ENCODE results near the gene CCDC170. TPM values are rescaled to one million over a fixed set of nuclear protein-coding genes. Genes with fewer than 3 reads are reported as not detected.
"Not testable (repeated sequence)": the region's sequence is repeated elsewhere in the genome, so short reads cannot be mapped to it uniquely, and the experiment has no call there.

CCDC170 gene
- total and polyA plus RNA-seq, 3 donors from 2014 or later, result 3.1 to 9.5 (median 3.3) TPM

DNA sequence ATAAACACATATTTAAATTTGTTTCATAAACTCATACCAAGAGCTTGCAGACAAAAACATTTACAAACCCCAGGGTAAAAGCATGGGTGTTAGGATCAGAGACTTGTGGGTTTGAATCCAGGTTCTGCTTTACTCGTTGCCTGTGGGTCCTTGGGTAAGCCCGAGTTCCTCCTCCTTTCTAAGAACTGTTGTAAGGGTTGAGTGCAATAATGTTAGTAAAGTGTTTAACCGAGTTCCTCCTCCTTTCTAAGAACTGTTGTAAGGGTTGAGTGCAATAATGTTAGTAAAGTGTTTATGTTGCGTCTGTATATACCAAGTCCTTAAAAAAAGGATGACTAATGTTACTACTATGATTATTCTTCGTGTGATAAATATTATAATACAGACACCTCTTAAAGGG is 18.7 kb downstream of the CCDC170 start:
- no peaks in the 10 kb centered on the region for H3K9me3 ChIP-seq
- WGBS, 2 donors, result 77 to 80% methylated on average over 5 of the region's 5 CpGs
- TF ChIP-seq, protein P1, sequence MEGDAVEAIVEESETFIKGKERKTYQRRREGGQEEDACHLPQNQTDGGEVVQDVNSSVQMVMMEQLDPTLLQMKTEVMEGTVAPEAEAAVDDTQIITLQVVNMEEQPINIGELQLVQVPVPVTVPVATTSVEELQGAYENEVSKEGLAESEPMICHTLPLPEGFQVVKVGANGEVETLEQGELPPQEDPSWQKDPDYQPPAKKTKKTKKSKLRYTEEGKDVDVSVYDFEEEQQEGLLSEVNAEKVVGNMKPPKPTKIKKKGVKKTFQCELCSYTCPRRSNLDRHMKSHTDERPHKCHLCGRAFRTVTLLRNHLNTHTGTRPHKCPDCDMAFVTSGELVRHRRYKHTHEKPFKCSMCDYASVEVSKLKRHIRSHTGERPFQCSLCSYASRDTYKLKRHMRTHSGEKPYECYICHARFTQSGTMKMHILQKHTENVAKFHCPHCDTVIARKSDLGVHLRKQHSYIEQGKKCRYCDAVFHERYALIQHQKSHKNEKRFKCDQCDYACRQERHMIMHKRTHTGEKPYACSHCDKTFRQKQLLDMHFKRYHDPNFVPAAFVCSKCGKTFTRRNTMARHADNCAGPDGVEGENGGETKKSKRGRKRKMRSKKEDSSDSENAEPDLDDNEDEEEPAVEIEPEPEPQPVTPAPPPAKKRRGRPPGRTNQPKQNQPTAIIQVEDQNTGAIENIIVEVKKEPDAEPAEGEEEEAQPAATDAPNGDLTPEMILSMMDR (IDR thresholded peaks at IDR 0.05), result no peak
- TF ChIP-seq POLR2A (IDR thresholded peaks at IDR 0.05), result no peak
- H3K27me3 ChIP-seq, result no peaks in the 10 kb centered on the region
- H3K4me1 ChIP-seq, result no peaks in the 10 kb centered on the region
- no peaks in the 10 kb centered on the region for H3K36me3 ChIP-seq (ENCODE audit: low read depth, missing control alignments)
- intact Hi-C loops (cut with DNase I; ENCODE audit: low total_unique reads), result no loop called here
- no peak overlapping the region for H3K4me3 ChIP-seq
- no peak overlapping the region for H3K27ac ChIP-seq
- no peak for DNase-seq

DNA sequence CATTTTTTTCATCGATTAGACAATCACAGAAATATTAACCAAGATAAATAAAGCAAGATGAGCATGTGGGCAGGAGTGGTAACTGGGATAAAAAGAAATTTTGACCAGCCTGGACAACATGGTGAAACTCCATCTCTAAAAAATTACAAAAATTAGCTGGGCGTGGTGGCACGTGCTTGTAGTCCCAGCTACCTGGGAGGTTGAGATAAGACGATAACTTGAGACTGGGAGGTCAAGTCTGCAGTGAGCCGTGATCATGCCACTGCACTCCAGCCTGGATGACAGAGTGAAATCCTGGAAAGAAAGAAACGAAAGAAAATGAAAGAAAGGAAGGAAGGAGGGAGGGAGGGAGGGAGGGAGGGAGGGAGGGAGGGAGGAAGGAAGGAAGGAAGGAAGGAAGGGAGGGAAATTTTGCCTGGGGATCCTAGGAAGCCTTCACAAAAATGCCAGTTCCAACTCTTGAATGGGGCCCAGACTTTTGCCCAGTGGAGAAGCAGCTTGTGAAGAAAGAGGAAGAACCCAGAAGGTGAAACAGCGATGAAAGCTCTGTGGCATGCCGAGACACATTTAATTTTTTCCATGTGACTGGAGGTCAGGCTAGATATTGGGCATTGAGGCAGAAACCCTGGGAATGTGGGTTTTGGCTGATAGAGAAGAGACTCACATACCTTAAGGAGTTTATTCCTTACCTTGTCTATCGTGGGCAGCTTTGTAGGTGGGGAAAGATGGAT is 20.3 kb downstream of the CCDC170 start:
- WGBS, 2 donors, result 74 to 85% methylated on average over 9 of the region's 9 CpGs
- Histone ChIP-seq H3K27ac (no peak overlapping the region), H3K9me3 (no peaks in the 10 kb centered on the region), H3K27me3 (no peaks in the 10 kb centered on the region), H3K36me3 (ENCODE audit: low read depth, missing control alignments) (no peaks in the 10 kb centered on the region), H3K4me1 (no peaks in the 10 kb centered on the region), H3K4me3 (no peak overlapping the region)
- DNase-seq, result no peak
- TF ChIP-seq, protein P1 (IDR thresholded peaks at IDR 0.05), result no peak
- no peak for TF ChIP-seq POLR2A (IDR thresholded peaks at IDR 0.05)
- intact Hi-C loops (cut with DNase I; ENCODE audit: low total_unique reads), result no loop called here

DNA sequence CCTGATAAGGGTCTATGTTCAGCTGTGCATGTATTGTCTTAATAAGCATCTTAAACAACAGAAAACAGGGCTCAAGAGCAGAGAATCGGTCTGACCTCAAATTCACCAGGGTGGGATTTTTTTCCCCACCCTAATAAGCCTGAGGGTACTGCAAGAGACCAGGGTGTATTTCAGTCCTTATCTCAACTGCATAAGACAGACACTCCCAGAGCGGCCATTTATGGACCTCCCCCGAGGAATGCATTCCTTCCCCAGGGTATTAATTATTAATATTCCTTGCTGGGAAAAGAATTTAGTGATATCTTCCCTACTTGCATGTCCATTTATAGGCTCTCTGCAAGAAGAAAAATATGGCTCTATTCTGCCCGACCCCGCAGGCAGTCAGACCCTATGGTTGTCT is 25.2 kb downstream of the CCDC170 start:
- 89 to 92% methylated on average over 5 of the region's 5 CpGs for WGBS, 2 donors
- DNase-seq; H3K4me3 ChIP-seq; H3K9me3 ChIP-seq; H3K27ac ChIP-seq; intact Hi-C loops (cut with DNase I; ENCODE audit: low total_unique reads); H3K27me3 ChIP-seq; H3K36me3 ChIP-seq (ENCODE audit: low read depth, missing control alignments); H3K4me1 ChIP-seq: not testable (repeated sequence)

DNA sequence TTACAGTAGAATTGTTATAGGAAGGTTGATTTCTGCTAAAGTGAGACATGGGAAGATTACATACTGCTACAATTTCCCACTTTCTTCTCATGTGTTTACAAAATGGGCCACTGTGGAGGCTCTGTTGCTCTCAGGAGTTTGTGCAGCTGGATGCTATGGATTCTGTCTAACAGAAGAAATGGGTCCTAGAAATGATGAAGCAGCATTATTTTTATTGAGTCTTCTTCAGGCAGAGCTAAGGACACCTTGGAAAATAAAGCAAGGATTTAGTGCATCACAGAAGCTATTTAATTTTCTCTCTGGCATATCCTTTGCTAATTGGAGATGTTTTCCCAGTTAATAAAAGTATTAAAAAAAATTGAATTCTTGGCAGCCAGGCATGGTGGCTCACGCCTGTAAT is 29.2 kb downstream of the CCDC170 start:
- Histone ChIP-seq H3K9me3 (no peaks in the 10 kb centered on the region), H3K4me1 (no peaks in the 10 kb centered on the region), H3K27me3 (no peaks in the 10 kb centered on the region), H3K4me3 (no peak overlapping the region), H3K36me3 (ENCODE audit: low read depth, missing control alignments) (no peaks in the 10 kb centered on the region), H3K27ac (no peak overlapping the region)
- WGBS, 2 donors, result 69 to 80% methylated on average over 1 of the region's 1 CpG
- DNase-seq, result no peak
- no peak for TF ChIP-seq POLR2A (IDR thresholded peaks at IDR 0.05)
- TF ChIP-seq, protein P1 (IDR thresholded peaks at IDR 0.05), result no peak
- intact Hi-C loops (cut with DNase I; ENCODE audit: low total_unique reads), result no loop called here

DNA sequence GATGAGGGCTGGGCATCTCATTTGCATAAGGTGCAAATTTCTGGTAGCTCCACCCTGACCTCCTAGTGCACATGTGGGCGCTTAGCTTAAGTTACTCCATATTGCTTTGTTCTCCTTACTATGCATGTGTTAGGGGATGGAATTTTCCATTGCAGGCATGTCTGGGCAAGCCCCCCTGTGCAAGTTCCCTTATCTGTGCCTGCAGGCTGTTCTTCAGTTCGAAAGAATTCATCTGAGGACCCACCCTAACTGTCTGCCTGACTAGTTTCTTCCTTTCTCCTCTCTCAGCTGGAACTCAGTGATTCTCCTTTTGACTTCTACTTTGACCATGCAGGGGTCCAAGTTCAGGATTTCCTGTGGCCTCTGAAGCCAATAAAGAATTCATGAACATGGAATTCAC is 30.2 kb downstream of the CCDC170 start:
- no peaks in the 10 kb centered on the region for H3K4me1 ChIP-seq
- H3K9me3 ChIP-seq, result no peaks in the 10 kb centered on the region
- H3K36me3 ChIP-seq (ENCODE audit: low read depth, missing control alignments), result no peaks in the 10 kb centered on the region
- no peaks in the 10 kb centered on the region for H3K27me3 ChIP-seq
- H3K4me3 ChIP-seq, result no peak overlapping the region
- intact Hi-C loops (cut with DNase I; ENCODE audit: low total_unique reads), result no loop called here
- no peak overlapping the region for H3K27ac ChIP-seq
- DNase-seq, result no peak
- TF ChIP-seq, protein P1 (IDR thresholded peaks at IDR 0.05), result no peak
- no peak for TF ChIP-seq POLR2A (IDR thresholded peaks at IDR 0.05)
- 80 to 81% methylated on average over 2 of the region's 2 CpGs for WGBS, 2 donors
